GM06990 (cell line): ENCODE results near the gene RHD.

Experiments
- DNase-seq: peaks from one replicate; pipeline ENCODE4 v3.0.0-alpha.2; 2011; ENCODE audit not compliant: insufficient read length; ENCODE audit errors: extremely low read depth
- H3K27me3 ChIP-seq: replicated peaks from 2 replicates; pipeline ENCODE4 v1.6.0; 2011; ENCODE audit warnings: low read length; ENCODE audit not compliant: control insufficient read depth, insufficient read depth
- H3K36me3 ChIP-seq: 2 replicates; pipeline ENCODE4 v1.5.1; 2011; ENCODE audit warnings: low read length; ENCODE audit not compliant: control insufficient read depth, insufficient read depth
- H3K4me3 ChIP-seq: replicated peaks from 2 replicates; pipeline ENCODE4 v1.5.1; 2011; ENCODE audit warnings: low read depth, mild to moderate bottlenecking, control low read depth, low read length
- CTCF ChIP-seq: IDR thresholded peaks from 2 replicates; pipeline ENCODE4 v1.5.1; 2011; ENCODE audit warnings: low read length, control low read depth, mild to moderate bottlenecking, inconsistent platforms; ENCODE audit not compliant: insufficient read depth, poor library complexity, severe bottlenecking

RHD gene

GRCh38 chr1:25338188-25338981, 66.1 kb downstream of the RHD start, which contains the start of gene TMEM50A:
TSS of gene TMEM50A (plus strand) at chr1:25338334. CDS start at chr1:25340487, 2,153 bp downstream.
- TF ChIP-seq CTCF = no peak
- Histone ChIP-seq H3K27me3 (no peaks in the 10 kb centered on the region), H3K4me3 (peak within 1 kb of the TSS; percentile 90), H3K36me3 (no peaks in the 10 kb centered on the region; the same call in 1 of the 2 replicates)
- peak; percentile 96 for DNase-seq

DNA sequence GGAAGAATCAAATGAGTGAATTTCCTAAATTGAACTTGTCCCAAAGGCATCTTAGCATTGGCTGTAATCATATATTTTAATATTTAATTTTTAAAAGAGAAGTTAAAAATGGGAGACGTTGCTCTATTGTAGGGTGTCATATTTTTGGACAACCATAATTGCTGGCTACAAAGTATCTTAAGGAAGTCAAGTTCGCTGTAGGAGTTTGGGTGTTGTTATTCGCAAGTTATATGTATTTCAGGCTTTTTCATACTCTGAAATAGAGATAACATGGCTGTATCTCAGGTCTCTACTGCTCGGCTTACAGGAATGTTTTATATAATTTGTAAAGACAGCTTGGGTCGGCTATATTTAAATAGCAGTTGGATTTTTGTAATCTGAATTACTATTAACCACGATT, 66.7 kb downstream of the RHD start:
- peaks cover 4% of the 10 kb centered on the region for H3K36me3 ChIP-seq
- DNase-seq = no peak
- H3K27me3 ChIP-seq = no peaks in the 10 kb centered on the region
- no peak for TF ChIP-seq CTCF
- peak overlapping the region; percentile 90 for H3K4me3 ChIP-seq

DNA sequence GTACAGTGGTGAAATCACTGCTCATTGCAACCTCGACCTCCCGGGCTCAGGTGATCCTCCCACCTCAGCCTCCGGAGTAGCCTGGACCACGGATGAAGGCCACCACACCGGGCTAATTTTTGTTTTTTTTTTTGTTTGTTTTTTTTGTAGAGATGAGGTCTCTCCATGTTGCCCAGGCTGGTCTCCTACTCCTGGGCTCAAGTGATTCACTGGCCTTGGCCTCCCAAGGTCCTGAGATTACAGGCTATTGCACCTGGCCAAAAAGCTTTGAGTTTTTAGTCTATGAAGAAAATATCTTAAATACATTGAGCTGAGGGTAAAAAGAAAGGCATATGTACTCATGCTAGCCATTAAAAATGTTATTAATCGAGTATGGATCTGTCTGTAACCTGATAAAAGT, 69.4 kb downstream of the RHD start:
- no peak for DNase-seq
- Histone ChIP-seq H3K36me3 (peaks cover 5% of the 10 kb centered on the region), H3K4me3 (no peak overlapping the region), H3K27me3 (no peaks in the 10 kb centered on the region)
- TF ChIP-seq CTCF = no peak

GRCh38 chr1:25342846-25343245, 70.5 kb downstream of the RHD start:
- Histone ChIP-seq H3K4me3 (no peak overlapping the region), H3K27me3 (no peaks in the 10 kb centered on the region), H3K36me3 (peaks cover 7% of the 10 kb centered on the region)
- no peak for TF ChIP-seq CTCF
- no peak for DNase-seq

GRCh38 chr1:25343872-25344271, 71.6 kb downstream of the RHD start:
- Histone ChIP-seq H3K36me3 (peaks cover 7% of the 10 kb centered on the region), H3K4me3 (no peak overlapping the region), H3K27me3 (no peaks in the 10 kb centered on the region)
- DNase-seq = no peak
- no peak for TF ChIP-seq CTCF
